ENCODE results near the gene KISS1R.

The KISS1R gene

DNA sequence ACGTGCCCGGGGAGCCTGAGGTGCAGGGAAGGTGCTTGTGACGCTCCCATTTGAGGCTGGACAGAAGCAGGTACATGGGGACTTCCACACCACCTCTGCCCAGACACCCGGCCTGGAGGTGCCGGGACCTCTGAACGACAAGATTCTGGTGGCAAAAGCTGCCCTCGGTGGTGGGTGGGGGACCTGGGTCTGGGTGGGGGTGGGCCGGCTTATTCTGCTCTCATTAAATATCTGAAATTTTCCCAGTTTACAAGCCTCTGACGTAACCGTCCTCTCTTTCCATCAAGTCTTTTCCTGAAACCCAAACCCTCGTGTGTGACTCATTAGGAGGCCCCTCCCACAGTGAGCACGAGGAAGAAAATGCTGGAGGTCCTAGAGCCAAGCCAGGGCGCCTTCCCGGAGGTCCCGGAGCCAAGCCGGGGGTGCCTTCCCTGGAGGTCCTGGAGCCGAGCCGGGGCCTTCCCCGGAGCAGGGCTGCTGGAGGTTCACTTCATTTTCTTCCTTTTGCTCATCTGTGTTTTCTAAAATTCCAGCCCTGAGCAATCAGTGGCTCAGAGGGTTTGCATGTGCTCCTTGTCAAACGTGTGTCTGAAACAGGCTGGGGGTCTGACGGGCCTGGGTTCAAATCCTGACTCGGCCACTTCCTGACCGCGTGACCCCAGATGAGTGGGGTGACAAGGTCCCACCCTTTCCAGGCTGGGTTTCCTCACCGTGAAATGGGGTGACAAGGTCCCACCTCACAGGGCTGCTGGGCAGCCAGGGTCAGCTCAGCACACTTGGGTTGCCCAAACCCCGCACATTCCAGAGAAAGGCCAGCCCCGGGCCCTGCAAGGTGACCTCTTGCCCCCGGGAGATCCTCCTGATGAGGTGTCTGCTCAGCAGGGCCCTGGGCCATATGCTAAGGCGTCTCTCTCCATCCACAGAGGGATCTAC, 47.6 kb upstream of the KISS1R start:
- Histone ChIP-seq H2BK5ac (ENCODE audit: low read length) (no peak overlapping the region), H3K9me3 (replicated peaks in 1 of 2; ENCODE audit: control insufficient read depth in 2 of 2, insufficient read depth in 1 of 2, low read depth in 1 of 2, low read length in 2 of 2) (no peaks in the 10 kb centered on the region)

DNA sequence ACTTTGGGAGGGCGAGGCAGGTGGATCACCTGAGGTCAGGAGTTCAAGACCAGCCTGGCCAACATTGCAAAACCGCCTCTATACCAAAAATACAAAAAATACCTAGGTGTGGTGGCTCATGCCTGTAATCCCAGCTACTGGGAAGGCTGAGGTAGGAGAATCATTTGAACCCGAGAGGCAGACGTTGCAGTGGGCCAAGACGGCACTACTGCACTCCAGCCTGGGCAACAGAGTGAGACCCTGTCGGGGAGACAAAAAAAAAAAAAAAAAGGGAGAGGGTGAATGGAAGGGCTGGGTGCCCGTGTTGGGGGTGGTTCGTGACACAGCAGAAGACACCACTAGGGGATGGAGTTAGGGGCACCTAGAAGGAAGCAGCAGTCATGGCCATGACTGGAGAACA, 46.8 kb upstream of the KISS1R start:
- no peak overlapping the region for H2BK15ac ChIP-seq (ENCODE audit: low read length)
- H2AFZ ChIP-seq (ENCODE audit: low read length), result no peak overlapping the region
- no peak overlapping the region for H3K4me2 ChIP-seq (ENCODE audit: insufficient read depth, low read length, poor library complexity, severe bottlenecking)
- H3K18ac ChIP-seq (ENCODE audit: low read length), result no peak overlapping the region
- no peak overlapping the region for H3K4ac ChIP-seq (ENCODE audit: low read length)
- no peak overlapping the region for H4K91ac ChIP-seq (ENCODE audit: low read depth, low read length, poor library complexity)
- no peak for DNase-seq (ENCODE audit: low spot score)
- no peaks in the 10 kb centered on the region for H3K27me3 ChIP-seq (ENCODE audit: control insufficient read depth in 3 of 3, insufficient read depth in 3 of 3, low read depth in 1 of 3, low read length in 3 of 3)
- peaks cover 31 to 63% of the 10 kb centered on the region in 2 donors for H3K36me3 ChIP-seq (replicated peaks in 1 of 2; ENCODE audit: control insufficient read depth in 2 of 2, insufficient read depth in 2 of 2, low read length in 2 of 2)
- H2BK12ac ChIP-seq (ENCODE audit: low read length), result no peak overlapping the region
- no peak overlapping the region for H3K14ac ChIP-seq (ENCODE audit: low read length)
- no peak overlapping the region for H4K8ac ChIP-seq (ENCODE audit: low read depth, low read length)
- H3K27ac ChIP-seq (replicated peaks; ENCODE audit: low read length), result no peak overlapping the region
- no peak overlapping the region for H2AK5ac ChIP-seq (ENCODE audit: low read depth, low read length)
- no peak overlapping the region for H2BK120ac ChIP-seq (ENCODE audit: low read depth, low read length)
- H3K79me1 ChIP-seq (ENCODE audit: low read depth, low read length), result peaks cover 4% of the 10 kb centered on the region
- no peak overlapping the region for H2BK5ac ChIP-seq (ENCODE audit: low read length)
- peaks cover 0 to 3% of the 10 kb centered on the region in 2 donors for H3K4me1 ChIP-seq (ENCODE audit: control insufficient read depth in 2 of 2, insufficient read depth in 1 of 2, low read depth in 1 of 2, low read length in 2 of 2)
- no CpG with 5 or more reads among the region's 8 CpGs for WGBS, 2 donors (ENCODE audit: extremely low coverage in 2 of 2, insufficient read length in 2 of 2, insufficient replicate concordance in 1 of 2)
- no peaks in the 10 kb centered on the region for H3K9me3 ChIP-seq (replicated peaks in 1 of 2; ENCODE audit: control insufficient read depth in 2 of 2, insufficient read depth in 1 of 2, low read depth in 1 of 2, low read length in 2 of 2)
- no peak overlapping the region for H3K4me3 ChIP-seq (ENCODE audit: low read length in 2 of 2)
- no peak overlapping the region for H3K9ac ChIP-seq (ENCODE audit: low read depth, low read length, poor library complexity)
- H3K23ac ChIP-seq (ENCODE audit: low read depth, low read length, poor library complexity), result no peak overlapping the region

More for the DNA sequence above, 47.6 kb upstream of the KISS1R start:
- Histone ChIP-seq H3K18ac (ENCODE audit: low read length) (no peak overlapping the region), H2AFZ (ENCODE audit: low read length) (no peak overlapping the region), H3K27ac (replicated peaks; ENCODE audit: low read length) (no peak overlapping the region), H2BK120ac (ENCODE audit: low read depth, low read length) (no peak overlapping the region), H3K36me3 (replicated peaks in 1 of 2; ENCODE audit: control insufficient read depth in 2 of 2, insufficient read depth in 2 of 2, low read length in 2 of 2) (peaks cover 28 to 58% of the 10 kb centered on the region in 2 donors), H3K23ac (ENCODE audit: low read depth, low read length, poor library complexity) (peak overlapping the region; percentile 68), H3K14ac (ENCODE audit: low read length) (no peak overlapping the region), H3K4ac (ENCODE audit: low read length) (no peak overlapping the region), H3K4me3 (ENCODE audit: low read length in 2 of 2) (no peak overlapping the region), H2AK5ac (ENCODE audit: low read depth, low read length) (no peak overlapping the region), H2BK15ac (ENCODE audit: low read length) (no peak overlapping the region), H4K8ac (ENCODE audit: low read depth, low read length) (no peak overlapping the region), H3K79me1 (ENCODE audit: low read depth, low read length) (peaks cover 4% of the 10 kb centered on the region), H3K4me1 (ENCODE audit: control insufficient read depth in 2 of 2, insufficient read depth in 1 of 2, low read depth in 1 of 2, low read length in 2 of 2) (peaks cover 0 to 5% of the 10 kb centered on the region in 2 donors), H3K4me2 (ENCODE audit: insufficient read depth, low read length, poor library complexity, severe bottlenecking) (no peak overlapping the region), H3K9ac (ENCODE audit: low read depth, low read length, poor library complexity) (no peak overlapping the region), H4K91ac (ENCODE audit: low read depth, low read length, poor library complexity) (no peak overlapping the region), H2BK12ac (ENCODE audit: low read length) (no peak overlapping the region), H3K27me3 (ENCODE audit: control insufficient read depth in 3 of 3, insufficient read depth in 3 of 3, low read depth in 1 of 3, low read length in 3 of 3) (no peaks in the 10 kb centered on the region)
- no CpG with 5 or more reads among the region's 29 CpGs for WGBS, 2 donors (ENCODE audit: extremely low coverage in 2 of 2, insufficient read length in 2 of 2, insufficient replicate concordance in 1 of 2)
- DNase-seq (ENCODE audit: low spot score), result no peak

DNA sequence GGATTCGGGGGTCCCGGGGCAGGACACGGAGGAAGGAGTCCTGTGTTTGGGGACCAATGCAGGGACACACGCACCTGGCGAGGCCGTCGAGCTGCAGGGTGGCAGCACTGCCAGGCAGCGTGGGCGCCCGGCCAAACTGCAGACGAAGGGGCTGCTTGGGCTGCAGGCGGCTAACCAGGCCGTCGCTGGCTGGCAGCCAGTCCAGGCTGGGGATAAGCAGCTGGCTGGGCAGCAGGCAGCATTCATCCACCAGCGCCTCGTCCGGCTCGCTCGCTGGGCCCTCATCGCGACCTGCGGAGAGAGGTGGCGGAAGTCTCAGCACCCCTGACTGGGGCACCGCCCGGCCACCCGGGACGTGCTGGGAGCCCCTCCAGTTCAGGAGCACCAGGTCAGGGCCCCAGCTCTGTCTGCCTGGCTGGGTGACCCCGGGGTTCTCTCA, 46.2 kb upstream of the KISS1R start:
- no peak overlapping the region for H2BK15ac ChIP-seq (ENCODE audit: low read length)
- no peak overlapping the region for H3K9ac ChIP-seq (ENCODE audit: low read depth, low read length, poor library complexity)
- no peak overlapping the region for H2BK5ac ChIP-seq (ENCODE audit: low read length)
- no peak overlapping the region for H3K27ac ChIP-seq (replicated peaks; ENCODE audit: low read length)
- H3K14ac ChIP-seq (ENCODE audit: low read length), result no peak overlapping the region
- H2AFZ ChIP-seq (ENCODE audit: low read length), result no peak overlapping the region
- H3K79me1 ChIP-seq (ENCODE audit: low read depth, low read length), result peaks cover 4% of the 10 kb centered on the region
- H3K23ac ChIP-seq (ENCODE audit: low read depth, low read length, poor library complexity), result peak overlapping the region; percentile 6
- peaks cover 37 to 70% of the 10 kb centered on the region in 2 donors for H3K36me3 ChIP-seq (replicated peaks in 1 of 2; ENCODE audit: control insufficient read depth in 2 of 2, insufficient read depth in 2 of 2, low read length in 2 of 2)
- H3K4ac ChIP-seq (ENCODE audit: low read length), result no peak overlapping the region
- H4K8ac ChIP-seq (ENCODE audit: low read depth, low read length), result no peak overlapping the region
- H3K4me2 ChIP-seq (ENCODE audit: insufficient read depth, low read length, poor library complexity, severe bottlenecking), result no peak overlapping the region
- peaks cover 0 to 3% of the 10 kb centered on the region in 2 donors for H3K4me1 ChIP-seq (ENCODE audit: control insufficient read depth in 2 of 2, insufficient read depth in 1 of 2, low read depth in 1 of 2, low read length in 2 of 2)
- H2BK120ac ChIP-seq (ENCODE audit: low read depth, low read length), result no peak overlapping the region
- no peaks in the 10 kb centered on the region for H3K27me3 ChIP-seq (ENCODE audit: control insufficient read depth in 3 of 3, insufficient read depth in 3 of 3, low read depth in 1 of 3, low read length in 3 of 3)
- no peak overlapping the region for H3K4me3 ChIP-seq (ENCODE audit: low read length in 2 of 2)
- no peak overlapping the region for H2AK5ac ChIP-seq (ENCODE audit: low read depth, low read length)
- WGBS, 2 donors (ENCODE audit: extremely low coverage in 2 of 2, insufficient read length in 2 of 2, insufficient replicate concordance in 1 of 2), result no CpG with 5 or more reads among the region's 28 CpGs
- H3K9me3 ChIP-seq (replicated peaks in 1 of 2; ENCODE audit: control insufficient read depth in 2 of 2, insufficient read depth in 1 of 2, low read depth in 1 of 2, low read length in 2 of 2), result no peaks in the 10 kb centered on the region
- DNase-seq (ENCODE audit: low spot score), result no peak
- H2BK12ac ChIP-seq (ENCODE audit: low read length), result no peak overlapping the region
- no peak overlapping the region for H3K18ac ChIP-seq (ENCODE audit: low read length)
- no peak overlapping the region for H4K91ac ChIP-seq (ENCODE audit: low read depth, low read length, poor library complexity)

DNA sequence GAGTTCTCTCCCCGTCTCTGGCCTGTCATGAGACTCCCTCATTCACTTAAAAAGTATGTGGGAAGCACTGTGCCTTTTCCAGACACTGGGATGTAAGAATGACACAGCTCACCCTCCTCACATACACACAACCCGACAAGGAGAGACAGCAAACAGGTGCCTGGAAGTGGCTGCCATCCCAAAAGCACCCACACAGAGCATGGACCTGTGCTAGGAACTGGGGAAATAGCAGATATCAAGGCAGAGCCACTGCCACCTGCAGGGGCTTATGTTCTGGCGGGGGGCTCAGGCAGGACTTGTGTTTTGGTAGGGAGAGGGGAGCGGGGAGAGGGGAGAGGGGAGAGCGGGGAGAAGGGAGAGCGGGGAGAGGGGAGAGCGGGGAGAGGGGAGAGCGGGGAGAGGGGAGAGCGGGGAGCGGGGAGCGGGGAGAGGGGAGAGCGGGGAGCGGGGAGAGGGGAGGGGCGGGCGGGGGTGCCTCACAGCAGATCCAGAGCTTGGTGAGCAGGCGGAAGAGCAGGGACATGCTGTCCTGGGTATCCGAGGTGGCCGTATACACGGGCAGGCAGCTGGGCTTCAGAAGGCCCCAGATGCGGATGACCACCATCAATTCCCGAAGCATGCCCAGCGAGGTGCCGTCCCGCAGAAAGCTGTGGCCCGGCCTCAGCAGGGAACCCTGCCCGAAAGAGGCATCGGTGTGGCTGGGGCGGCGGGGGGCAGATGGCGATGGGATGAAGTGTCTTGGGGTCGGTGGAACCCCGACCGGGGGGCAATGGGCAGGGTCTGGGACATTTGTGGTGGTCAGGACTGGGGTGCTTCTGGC, 45.5 kb upstream of the KISS1R start:
- no peak for DNase-seq (ENCODE audit: low spot score)
- Histone ChIP-seq H3K23ac (ENCODE audit: low read depth, low read length, poor library complexity) (peak overlapping the region; percentile 65), H2AK5ac (ENCODE audit: low read depth, low read length) (peak overlapping the region; percentile 92), H3K9me3 (replicated peaks in 1 of 2; ENCODE audit: control insufficient read depth in 2 of 2, insufficient read depth in 1 of 2, low read depth in 1 of 2, low read length in 2 of 2) (no peaks in the 10 kb centered on the region), H3K18ac (ENCODE audit: low read length) (peak overlapping the region; percentile 85), H4K8ac (ENCODE audit: low read depth, low read length) (no peak overlapping the region), H4K91ac (ENCODE audit: low read depth, low read length, poor library complexity) (no peak overlapping the region), H2BK12ac (ENCODE audit: low read length) (no peak overlapping the region), H3K36me3 (replicated peaks in 1 of 2; ENCODE audit: control insufficient read depth in 2 of 2, insufficient read depth in 2 of 2, low read length in 2 of 2) (peaks cover 40 to 76% of the 10 kb centered on the region in 2 donors), H3K27me3 (ENCODE audit: control insufficient read depth in 3 of 3, insufficient read depth in 3 of 3, low read depth in 1 of 3, low read length in 3 of 3) (no peaks in the 10 kb centered on the region), H3K4me3 (ENCODE audit: low read length in 2 of 2) (no peak overlapping the region), H2BK120ac (ENCODE audit: low read depth, low read length) (no peak overlapping the region), H3K27ac (replicated peaks; ENCODE audit: low read length) (peak overlapping the region; percentile 46), H3K4me1 (ENCODE audit: control insufficient read depth in 2 of 2, insufficient read depth in 1 of 2, low read depth in 1 of 2, low read length in 2 of 2) (peaks cover 0 to 3% of the 10 kb centered on the region in 2 donors), H3K4me2 (ENCODE audit: insufficient read depth, low read length, poor library complexity, severe bottlenecking) (no peak overlapping the region), H2AFZ (ENCODE audit: low read length) (no peak overlapping the region), H3K9ac (ENCODE audit: low read depth, low read length, poor library complexity) (peak overlapping the region; percentile 4), H3K14ac (ENCODE audit: low read length) (no peak overlapping the region), H2BK5ac (ENCODE audit: low read length) (peak overlapping the region; percentile 82), H3K79me1 (ENCODE audit: low read depth, low read length) (peaks cover 7% of the 10 kb centered on the region), H3K4ac (ENCODE audit: low read length) (no peak overlapping the region), H2BK15ac (ENCODE audit: low read length) (peak overlapping the region; percentile 75)
- no CpG with 5 or more reads among the region's 33 CpGs for WGBS, 2 donors (ENCODE audit: extremely low coverage in 2 of 2, insufficient read length in 2 of 2, insufficient replicate concordance in 1 of 2)

All from neuronal stem cell (in vitro differentiated cells).